ENCODE measurements around the gene EEF1AKMT4.

The EEF1AKMT4 gene

DNA sequence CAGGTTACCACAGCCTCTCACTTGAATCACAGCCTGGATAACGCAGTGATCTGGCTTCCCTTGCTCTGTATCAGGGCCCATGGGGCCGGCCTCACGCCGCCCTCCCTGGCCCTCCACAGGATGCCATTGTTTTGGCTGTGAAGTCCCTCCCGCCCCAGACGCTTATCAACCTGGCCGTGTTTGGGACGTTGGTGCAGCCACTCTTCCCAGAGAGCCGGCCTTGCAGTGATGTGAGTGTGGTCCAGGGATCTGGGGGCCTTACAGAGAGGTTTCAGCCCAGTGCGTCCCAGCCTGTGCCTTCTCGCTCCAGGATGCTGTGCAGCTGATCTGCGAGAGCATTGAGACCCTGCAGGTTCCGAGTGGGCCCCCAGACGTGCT is 13.4 kb upstream of the EEF1AKMT4 start:
- no peak for DNase-seq

DNA sequence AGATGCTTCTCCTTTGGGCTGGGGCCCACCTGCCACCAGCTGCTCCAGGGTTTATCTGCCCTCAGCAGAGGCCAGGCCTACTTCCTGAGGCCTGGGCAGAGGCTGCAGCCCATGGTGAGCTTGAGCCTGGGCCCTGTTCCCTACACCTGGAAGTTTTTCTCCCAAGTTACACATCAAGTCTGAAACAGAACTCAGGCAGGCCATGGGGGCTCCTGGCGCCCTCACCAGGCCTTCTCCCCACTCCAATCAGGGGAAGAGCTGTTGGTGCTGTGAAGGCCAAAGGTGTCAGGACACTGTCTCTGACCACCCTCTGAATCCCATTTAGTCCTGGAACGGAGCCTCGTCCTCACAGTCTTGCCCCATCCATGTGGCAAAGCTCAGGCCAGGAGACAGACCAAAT is 12.8 kb upstream of the EEF1AKMT4 start:
- DNase-seq, result no peak

DNA sequence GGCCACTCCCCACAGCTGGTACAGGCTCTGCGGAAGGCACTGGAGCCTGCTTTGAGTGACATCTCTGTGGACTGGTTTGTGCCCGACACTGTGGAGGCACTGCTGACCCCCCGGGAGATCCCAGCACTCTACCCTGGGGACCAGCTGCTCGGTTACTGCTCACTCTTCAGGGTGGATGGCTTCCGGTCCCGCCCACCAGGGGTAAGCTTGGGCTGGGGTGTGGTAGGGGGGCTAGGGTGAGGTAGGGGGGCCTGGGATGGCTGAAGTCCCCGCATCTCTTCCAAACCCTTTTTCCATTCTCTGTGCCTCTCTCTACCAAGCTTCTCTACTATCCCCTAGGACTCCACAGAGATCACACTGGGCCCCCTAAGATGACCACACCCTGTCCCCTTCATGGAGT is 12.3 kb upstream of the EEF1AKMT4 start:
- no peak for DNase-seq

DNA sequence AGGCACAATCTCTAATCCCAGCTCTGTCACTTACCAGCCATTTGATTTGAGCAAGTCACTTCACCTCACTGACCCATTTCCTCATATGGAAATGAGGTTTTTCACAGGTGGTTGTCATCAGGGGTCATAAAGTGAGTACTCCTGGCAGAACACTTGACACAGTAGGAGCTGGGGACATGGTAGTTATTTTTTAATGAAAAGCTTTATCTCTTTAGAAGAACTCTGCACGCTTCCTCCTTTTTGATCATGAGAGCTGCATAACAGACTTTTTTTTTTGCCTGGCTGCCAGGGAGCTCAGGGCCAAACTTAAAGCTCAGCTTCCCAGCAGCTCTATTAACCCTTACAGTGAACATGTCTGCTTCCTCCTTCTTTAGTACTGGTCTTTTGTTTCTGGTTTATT is 11.7 kb upstream of the EEF1AKMT4 start:
- no peak for DNase-seq

DNA sequence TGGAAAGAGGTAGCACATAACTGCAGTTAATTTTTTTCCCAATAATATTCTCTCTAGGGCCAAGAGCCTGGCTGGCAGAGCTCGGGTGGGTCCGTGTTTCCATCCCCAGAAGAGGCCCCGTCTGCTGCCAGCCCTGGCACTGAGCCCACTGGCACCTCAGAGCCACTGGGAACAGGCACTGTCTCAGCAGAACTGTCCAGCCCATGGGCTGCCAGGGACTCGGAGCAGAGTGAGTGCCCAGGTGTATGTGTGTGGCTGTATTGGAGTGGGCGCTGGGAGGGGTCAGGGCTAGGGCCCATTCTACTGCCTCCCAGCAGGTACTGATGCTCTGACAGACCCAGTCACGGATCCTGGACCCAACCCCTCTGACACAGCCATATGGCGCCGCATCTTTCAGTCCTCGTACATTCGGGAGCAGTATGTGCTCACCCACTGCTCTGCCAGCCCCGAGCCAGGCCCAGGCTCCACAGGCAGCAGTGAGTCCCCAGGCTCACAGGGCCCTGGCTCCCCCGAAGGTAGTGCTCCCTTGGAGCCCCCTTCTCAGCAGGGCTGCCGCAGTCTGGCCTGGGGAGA is 11.1 kb upstream of the EEF1AKMT4 start:
- DNase-seq, result no peak

DNA sequence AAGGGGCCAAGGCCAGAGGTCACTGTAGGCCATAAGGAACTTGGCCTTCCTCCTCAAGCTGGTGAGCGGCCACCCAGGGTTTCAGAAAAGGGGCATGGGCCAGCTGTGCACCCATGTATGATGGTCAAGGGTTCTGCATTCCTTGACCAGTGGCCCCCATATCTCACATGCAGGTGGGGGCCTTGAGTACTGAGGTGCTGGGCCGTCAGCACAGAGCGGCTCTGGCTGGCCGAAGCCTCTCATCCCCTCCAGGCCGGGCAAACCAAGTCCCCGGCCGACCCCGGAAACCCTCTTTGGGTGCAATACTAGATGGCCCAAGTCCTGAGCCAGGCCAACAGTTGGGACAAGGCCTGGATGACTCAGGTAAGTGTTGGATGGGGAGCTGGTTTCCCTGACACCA is 10.3 kb upstream of the EEF1AKMT4 start:
- DNase-seq, result no peak

DNA sequence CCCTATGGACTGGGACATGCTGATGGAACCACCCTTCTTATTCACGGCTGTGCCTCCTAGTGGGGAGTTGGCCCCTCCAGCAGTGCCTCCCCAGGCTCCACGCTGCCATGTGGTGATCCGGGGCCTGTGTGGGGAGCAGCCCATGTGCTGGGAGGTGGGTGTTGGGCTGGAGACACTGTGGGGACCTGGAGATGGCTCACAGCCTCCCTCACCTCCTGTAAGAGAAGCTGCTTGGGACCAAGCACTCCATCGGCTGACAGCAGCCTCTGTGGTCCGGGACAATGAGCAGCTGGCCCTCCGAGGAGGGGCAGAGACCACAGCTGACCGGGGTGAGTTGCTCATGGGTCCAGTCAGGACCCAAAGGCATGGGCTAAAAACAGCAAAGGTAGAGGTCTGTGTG is 9.8 kb upstream of the EEF1AKMT4 start:
- DNase-seq, result no peak

DNA sequence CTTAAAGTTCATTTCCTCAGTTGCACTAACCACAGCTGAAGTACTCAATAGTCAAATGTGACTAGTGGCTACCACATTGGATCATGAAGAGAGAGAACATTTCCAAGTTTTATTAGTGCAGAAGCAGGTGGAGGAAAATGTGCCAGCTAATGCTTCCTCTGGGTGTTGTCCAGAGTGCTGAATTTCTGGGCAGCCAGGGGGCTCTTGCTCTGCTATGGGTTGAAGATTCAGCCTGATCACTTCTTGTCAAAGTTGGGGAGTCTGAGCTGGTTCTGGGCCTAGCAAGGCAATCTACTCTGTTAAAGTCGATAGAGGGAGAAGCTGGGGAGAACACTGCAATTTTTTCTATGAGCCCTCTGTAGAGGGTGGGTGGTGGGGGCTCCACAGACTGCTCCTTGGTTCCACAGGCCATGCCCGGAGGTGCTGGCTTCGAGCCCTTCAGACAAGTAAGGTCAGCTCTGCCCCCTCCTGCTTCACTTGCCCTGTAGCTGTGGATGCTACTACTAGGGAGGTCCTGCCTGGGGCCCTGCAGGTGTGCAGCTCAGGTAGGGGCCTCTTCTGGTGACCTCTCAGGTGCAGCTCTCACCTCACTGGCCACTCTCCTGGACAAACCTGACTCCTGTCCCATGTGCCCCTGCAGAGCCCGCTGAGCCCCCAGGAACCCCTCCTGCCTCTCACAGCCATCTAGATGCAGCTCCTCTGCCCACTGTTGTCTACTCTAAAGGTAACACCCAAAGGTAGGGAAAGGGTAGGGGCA is 8.9 kb upstream of the EEF1AKMT4 start:
- DNase-seq, result no peak

DNA sequence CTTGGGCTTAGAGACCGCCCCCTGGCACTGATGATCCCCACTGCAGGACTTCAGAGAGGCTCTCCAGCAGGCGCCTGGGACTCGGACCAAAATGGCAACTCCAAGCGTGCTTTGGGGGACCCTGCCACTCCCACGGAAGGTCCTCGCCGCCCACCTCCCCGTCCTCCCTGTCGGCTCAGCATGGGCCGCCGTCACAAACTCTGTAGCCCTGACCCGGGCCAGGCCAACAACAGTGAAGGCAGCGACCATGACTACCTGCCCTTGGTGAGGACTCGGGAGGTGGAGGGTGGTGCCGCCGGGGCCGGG is 8.4 kb upstream of the EEF1AKMT4 start:
- no peak for DNase-seq

DNA sequence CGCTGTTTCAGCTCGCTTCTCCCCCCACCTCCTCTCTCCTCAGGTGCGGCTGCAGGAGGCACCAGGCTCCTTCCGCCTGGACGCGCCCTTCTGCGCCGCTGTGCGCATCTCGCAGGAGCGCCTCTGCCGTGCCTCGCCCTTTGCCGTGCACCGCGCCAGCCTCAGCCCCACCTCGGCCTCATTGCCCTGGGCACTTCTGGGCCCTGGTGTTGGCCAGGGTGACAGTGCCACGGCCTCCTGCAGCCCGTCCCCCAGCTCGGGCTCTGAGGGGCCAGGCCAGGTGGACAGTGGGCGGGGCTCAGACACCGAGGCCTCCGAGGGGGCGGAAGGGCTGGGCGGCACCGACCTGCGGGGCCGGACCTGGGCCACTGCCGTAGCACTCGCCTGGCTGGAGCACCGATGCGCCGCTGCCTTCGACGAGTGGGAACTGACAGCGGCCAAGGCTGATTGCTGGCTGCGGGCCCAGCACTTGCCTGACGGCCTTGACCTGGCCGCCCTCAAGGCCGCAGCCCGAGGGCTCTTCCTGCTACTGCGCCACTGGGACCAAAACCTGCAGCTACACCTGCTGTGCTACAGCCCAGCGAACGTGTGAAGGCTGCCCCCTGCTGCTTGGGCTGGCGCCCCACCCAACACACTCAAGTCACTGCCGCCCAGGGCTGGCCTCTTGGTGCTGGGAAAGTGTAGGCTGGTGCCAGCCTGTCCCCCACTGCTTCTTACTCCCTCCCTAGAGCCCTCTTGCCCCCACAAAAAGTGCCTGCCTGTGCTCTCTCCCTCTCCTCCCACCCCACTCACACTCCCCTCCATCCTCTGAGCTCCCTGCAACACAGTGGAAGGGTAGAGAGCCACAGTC is 7.8 kb upstream of the EEF1AKMT4 start:
- no peak for DNase-seq

DNA sequence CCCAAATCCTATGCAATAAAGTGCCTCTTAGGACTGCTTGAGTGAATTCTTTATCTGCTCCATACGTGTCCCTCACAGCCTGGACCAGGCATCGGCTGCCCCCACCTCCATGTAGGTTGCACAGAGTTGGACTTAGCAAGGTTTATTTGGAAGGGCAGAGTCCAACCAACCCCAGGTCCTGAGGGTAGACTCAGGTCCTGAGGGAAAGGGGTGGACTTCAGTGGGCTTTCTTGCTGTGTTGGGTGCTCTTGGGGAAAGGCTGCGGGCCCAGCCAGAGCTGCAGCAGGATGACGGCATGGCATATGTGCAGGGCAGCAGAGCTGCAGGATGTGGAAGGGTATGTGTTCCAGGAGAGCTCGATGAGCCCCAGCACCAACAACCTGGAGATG is 7.2 kb upstream of the EEF1AKMT4 start:
- DNase-seq, result no peak

DNA sequence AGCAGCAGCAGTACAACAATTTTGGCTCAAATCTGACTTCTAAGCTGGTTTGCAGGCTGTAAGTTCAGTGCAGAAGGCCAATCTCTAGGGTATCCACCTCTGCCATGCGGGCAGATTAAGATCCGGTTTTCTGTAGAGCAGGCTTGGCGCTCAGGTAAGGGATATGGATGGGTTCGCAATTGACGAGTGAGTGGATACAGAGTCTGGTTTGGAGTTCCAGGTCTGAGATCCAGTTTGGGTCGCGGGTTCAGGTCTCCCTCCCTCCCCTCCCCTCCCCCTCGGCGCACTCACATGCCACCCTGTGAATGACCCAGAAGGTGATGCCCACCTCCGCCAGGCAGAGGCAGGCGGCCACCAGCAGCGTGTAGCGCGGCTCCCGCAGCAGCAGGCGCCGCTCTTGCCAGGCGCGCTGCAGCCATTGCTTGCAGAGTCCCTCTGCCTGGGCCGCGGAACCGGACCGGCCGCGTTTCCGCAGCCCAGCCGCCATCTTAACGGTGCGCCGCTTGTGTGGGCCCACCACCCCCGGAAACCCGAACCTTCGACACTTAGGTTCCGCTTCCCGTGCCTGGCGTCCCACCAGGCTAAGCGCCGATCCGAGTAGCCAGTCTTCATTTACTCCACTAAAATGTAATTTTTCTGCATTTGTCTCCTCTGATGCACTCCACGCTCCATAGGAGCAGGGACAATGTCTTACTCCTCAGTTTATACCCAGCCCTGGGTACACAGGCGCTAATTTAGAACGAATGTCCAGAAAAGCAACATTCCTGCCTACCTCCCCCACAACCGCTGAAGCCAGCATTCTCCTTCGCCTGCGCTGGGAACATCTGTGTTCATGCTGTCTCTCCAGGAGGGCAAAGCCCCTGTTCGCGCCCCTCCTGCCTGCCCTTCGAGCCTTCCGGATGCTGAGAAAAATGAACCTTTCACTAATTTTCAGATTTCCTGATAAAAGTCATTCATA is 739 bp upstream of the EEF1AKMT4 start, which contains the start of gene ALG3:
Gene ALG3, minus strand, starts transcription at position 509 of the 958 bp plus-strand sequence. Its CDS starts 22 bp downstream, at position 487.
- DNase-seq, result peak; percentile 69

DNA sequence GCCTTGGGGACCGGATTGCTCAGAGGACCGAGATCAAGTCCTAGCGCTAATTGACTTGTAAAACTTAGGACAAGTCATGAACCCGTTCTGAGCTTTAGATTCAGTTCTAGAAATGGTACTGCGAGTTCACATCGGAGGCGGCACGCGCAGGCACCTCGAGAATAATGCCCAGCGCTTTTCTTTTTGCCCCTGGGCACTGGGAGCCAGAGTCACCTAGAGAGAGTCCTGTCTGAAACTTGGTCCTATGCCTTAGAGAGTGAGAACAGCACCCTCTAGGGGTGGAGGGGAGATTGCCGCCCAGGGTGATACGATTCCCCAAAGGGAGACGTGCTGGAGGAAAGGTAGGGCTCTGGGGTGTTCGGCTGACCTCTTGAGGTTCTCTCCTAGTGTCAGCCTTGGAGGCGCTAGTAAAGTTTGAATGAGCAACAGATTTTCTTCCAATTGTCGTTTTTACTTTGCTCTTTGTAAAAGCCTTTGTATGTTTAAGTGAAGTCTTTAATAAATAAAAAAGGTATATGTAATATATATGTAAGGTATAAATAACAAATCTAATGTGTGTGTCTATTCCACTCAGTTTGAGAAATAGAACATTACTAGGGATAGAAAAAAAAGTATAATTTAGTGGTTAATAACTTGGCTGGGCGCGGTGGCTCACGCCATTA is 826 bp downstream of the EEF1AKMT4 start:
- DNase-seq, result peak; percentile 88

DNA sequence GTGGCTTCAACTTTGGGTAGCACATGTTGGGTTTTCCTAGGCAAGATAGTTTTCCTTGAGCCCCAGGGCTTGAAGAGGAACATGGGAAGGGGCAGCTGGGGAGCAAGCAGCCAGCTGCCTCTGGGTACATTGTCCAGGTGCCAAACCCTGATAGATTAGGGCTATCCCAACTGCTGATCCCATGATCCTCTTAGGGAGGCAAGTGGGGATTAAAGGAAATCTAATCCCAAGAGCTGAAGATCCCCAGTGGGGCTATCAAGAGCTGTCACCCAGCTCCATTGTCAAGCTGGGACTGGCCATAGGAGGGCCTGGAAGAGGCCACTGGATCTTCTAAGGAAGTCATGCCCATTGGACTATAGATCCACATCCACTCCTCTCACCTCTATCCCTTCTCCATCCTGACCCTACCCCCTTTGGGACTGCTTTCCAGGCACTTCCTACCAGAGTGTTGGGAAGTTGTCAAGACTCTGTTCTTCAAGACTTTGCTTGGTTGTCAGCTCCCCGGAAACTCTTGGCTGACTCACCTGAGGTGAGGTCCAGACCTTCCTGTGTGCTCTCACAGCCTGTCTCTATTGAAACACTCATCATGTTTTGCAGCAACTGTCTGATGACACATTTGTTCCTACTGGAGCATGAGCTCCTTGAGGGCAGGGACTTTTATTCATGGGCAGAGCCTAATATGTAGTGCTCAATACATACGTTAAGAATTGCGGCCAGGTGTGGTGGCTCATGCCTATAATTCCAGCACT is 6.0 kb downstream of the EEF1AKMT4 start:
- no peak for DNase-seq

DNA sequence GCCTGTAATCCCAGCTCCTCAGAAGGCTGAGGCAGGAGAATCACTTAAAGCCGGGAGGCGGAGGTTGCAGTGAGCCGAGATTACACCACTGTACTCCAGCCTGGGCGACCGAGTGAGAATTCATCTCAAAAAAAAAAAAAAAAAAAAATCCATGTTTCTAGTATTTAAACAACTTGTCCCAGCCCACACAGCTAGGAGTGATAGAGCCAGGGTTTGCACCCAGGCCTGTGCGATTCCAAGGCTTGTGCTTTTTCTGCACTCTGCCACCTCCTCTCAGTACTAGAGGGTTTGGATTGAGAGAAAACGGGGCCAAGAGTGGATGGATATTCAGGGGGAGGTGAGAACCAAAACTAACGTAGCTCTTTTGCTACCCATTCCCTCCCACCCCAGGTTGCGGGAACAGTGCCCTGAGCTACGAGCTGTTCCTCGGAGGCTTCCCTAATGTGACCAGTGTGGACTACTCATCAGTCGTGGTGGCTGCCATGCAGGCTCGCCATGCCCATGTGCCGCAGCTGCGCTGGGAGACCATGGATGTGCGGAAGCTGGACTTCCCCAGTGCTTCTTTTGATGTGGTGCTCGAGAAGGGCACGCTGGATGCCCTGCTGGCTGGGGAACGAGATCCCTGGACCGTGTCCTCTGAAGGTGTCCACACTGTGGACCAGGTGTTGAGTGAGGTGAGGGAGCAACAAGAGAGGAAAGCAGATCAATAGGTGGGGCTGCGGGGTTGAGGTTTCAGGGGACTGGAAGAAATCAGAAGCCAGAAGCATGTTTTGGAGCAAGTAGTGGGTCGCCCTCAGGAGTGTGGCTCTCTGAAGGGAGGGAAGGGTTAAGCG is 7.8 kb downstream of the EEF1AKMT4 start:
- DNase-seq, result no peak

DNA sequence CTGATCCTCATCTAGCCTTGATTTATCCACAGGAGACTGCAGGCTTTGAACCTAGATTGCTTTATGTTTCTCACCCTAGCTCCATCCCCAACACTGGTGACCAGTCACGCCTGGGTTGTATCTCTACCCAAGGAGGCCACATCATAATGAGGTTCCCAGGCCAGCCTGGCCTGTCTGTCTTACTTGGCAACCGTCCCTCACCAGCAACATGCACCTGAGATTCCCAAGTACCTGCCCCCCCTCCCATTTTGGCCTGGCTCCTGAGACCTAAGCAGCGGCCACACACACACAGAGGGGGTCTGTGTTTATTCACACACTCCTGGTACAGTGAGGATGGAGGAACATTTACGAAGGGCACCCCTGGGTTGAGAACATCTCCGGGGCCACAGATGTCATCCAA is 9.5 kb downstream of the EEF1AKMT4 start:
- DNase-seq, result no peak

DNA sequence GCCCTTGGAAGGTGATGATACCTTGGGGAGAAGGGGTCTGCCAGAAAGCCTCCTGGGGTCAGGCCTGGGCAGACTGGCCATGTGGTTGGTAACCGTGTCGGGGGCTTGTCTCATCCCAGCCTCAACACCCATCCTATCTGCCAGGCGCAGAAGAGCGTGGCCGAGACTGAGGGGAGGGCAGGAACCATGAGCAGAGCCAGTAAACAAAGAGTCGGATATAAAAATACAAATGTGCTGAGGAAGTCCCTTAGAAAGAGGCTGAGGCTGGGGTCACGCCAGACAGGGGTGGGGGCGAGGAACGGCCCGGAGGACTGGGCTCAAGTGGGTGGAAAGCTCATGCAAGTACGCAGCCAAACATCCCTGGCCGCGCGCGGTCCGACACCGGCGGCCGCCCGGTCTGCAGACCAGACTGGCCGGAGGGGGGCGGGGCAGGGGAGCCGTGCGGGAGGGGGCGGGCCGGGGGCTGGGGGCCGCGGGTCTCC is 10.0 kb downstream of the EEF1AKMT4 start:
- no peak for DNase-seq

DNA sequence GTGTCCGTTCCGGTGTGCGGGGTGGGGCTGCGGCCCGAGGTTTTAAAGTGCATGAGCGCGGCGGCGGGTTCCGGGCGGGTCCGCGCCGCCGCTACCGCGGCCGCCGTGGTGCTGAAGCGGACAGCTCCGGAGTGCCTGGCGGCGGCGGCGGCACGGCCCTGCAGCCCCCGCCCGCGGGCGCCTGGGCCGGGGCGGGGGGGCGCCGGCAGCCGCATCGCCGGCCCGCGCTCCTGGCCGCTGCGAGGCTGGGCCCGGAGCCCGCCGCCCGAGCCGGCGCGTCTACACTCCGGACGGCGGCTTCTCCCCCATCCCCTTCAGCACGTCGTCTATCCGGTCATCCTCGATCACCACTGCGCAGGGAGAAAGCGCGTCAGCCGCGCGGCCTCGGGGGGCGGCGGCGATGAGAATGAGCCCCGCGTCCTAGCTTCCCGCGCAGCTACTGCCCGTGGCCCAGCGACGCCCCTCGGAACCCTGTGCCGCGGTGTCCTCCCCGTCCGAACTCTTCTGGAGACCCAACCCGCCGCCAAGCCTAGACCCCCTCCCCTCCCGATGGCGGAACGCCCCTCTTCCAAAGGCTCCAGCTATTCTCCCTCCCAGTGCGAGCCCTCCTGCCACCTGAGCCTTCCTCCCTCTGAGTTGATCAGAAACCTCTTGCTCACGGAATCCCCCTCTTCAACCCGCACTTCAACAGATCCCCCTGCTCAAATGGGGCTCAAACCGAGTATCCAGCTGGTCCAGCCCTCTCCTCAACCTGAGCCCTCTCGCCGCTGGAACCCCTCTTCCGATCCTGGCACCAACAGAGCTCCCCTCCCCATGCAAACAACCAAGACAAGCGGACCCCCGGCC is 10.6 kb downstream of the EEF1AKMT4 start:
- DNase-seq, result no peak

DNA sequence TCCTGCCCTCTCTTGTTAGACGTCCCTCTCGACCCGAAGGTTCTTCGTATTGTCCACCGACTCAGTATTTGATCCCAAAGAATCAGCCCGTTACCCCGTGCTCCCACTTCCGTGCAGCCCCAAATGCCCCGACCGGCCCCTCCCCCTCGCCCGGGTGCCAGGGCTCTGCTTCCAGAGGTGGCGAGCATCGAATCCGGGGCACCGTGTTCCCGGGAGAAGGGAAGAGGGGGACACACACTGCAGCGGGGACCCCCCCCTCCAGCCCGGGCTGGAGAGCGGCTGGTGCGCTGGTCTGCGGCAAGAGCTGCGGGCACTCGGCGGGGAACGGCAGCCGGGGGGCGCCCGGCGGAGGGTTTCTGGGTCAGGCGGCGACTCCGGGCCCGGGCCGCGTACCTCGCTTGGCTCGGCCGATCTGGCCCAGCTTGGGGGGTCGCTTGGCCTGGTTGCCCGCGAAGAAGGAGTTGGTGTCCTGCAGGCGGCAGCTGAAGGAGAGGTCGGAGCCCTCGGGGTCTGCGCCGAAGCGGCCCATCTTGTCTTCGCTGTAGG is 11.3 kb downstream of the EEF1AKMT4 start:
- no peak for DNase-seq

Data from NCI-H1048 (cell line).